HL-60 (cell line): ENCODE data around the gene MARCHF7.
"Not testable (repeated sequence)": the region's sequence is repeated elsewhere in the genome, so short reads cannot be mapped to it uniquely, and the experiment has no call there.

Source experiments
- DNase-seq, 2 experiments: peaks; one replicate each; pipeline ENCODE4 v3.0.0-alpha.2; 2010 to 2020; ENCODE audit warnings: low read depth in 1 of 2, low spot score in 1 of 2
- H3K27ac ChIP-seq: fragments of 250-450 bp; sonication (Bioruptor Pico); replicated peaks from 2 replicates; pipeline ENCODE4 v1.5.1; 2020; ENCODE audit warnings: mild to moderate bottlenecking, moderate library complexity
- H3K27me3 ChIP-seq: fragments of 250-450 bp; sonication (Bioruptor Pico); 2 replicates; pipeline ENCODE4 v1.5.1; 2021; ENCODE audit warnings: mild to moderate bottlenecking, moderate library complexity; ENCODE audit not compliant: insufficient read depth, poor library complexity, severe bottlenecking
- H3K4me3 ChIP-seq: replicated peaks from 2 replicates; pipeline ENCODE4 v1.5.1; 2011; ENCODE audit warnings: mild to moderate bottlenecking, control low read depth, low read length; ENCODE audit not compliant: insufficient read depth
- GABPA ChIP-seq: IDR thresholded peaks from 2 replicates; pipeline ENCODE4 v1.6.1; 2012; ENCODE audit warnings: low read depth
- POLR2AphosphoS5 ChIP-seq: IDR thresholded peaks from 2 replicates; pipeline ENCODE4 v1.6.1; 2012; ENCODE audit warnings: low read depth
- SPI1 ChIP-seq: IDR thresholded peaks from 2 replicates; pipeline ENCODE4 v1.6.1; 2012; ENCODE audit warnings: low read depth, mild to moderate bottlenecking, borderline replicate concordance
- TF ChIP-seq, protein P1 (sequence below): IDR thresholded peaks from 2 replicates; pipeline ENCODE4 v1.6.1; 2012; ENCODE audit warnings: low read depth; ENCODE audit not compliant: insufficient replicate concordance
- TF ChIP-seq, protein P2 (sequence below): IDR thresholded peaks from one replicate; pipeline ENCODE4 v1.5.1; 2011; ENCODE audit warnings: low read length, control low read depth, inconsistent platforms; ENCODE audit not compliant: insufficient read depth

The MARCHF7 gene

GRCh38 chr2:159713631-159714246 lies 1.4 kb downstream of the MARCHF7 start:
- no peaks in the 10 kb centered on the region for H3K27me3 ChIP-seq
- no peak for DNase-seq
- peak overlapping the region; percentile 97 for H3K27ac ChIP-seq
- TF ChIP-seq, protein P1, sequence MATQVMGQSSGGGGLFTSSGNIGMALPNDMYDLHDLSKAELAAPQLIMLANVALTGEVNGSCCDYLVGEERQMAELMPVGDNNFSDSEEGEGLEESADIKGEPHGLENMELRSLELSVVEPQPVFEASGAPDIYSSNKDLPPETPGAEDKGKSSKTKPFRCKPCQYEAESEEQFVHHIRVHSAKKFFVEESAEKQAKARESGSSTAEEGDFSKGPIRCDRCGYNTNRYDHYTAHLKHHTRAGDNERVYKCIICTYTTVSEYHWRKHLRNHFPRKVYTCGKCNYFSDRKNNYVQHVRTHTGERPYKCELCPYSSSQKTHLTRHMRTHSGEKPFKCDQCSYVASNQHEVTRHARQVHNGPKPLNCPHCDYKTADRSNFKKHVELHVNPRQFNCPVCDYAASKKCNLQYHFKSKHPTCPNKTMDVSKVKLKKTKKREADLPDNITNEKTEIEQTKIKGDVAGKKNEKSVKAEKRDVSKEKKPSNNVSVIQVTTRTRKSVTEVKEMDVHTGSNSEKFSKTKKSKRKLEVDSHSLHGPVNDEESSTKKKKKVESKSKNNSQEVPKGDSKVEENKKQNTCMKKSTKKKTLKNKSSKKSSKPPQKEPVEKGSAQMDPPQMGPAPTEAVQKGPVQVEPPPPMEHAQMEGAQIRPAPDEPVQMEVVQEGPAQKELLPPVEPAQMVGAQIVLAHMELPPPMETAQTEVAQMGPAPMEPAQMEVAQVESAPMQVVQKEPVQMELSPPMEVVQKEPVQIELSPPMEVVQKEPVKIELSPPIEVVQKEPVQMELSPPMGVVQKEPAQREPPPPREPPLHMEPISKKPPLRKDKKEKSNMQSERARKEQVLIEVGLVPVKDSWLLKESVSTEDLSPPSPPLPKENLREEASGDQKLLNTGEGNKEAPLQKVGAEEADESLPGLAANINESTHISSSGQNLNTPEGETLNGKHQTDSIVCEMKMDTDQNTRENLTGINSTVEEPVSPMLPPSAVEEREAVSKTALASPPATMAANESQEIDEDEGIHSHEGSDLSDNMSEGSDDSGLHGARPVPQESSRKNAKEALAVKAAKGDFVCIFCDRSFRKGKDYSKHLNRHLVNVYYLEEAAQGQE: no peak
- TF ChIP-seq, protein P2, sequence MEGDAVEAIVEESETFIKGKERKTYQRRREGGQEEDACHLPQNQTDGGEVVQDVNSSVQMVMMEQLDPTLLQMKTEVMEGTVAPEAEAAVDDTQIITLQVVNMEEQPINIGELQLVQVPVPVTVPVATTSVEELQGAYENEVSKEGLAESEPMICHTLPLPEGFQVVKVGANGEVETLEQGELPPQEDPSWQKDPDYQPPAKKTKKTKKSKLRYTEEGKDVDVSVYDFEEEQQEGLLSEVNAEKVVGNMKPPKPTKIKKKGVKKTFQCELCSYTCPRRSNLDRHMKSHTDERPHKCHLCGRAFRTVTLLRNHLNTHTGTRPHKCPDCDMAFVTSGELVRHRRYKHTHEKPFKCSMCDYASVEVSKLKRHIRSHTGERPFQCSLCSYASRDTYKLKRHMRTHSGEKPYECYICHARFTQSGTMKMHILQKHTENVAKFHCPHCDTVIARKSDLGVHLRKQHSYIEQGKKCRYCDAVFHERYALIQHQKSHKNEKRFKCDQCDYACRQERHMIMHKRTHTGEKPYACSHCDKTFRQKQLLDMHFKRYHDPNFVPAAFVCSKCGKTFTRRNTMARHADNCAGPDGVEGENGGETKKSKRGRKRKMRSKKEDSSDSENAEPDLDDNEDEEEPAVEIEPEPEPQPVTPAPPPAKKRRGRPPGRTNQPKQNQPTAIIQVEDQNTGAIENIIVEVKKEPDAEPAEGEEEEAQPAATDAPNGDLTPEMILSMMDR: no peak
- TF ChIP-seq POLR2AphosphoS5: no peak
- TF ChIP-seq GABPA: no peak
- no peak for TF ChIP-seq SPI1
- H3K4me3 ChIP-seq: peak overlapping the region; percentile 76

DNA sequence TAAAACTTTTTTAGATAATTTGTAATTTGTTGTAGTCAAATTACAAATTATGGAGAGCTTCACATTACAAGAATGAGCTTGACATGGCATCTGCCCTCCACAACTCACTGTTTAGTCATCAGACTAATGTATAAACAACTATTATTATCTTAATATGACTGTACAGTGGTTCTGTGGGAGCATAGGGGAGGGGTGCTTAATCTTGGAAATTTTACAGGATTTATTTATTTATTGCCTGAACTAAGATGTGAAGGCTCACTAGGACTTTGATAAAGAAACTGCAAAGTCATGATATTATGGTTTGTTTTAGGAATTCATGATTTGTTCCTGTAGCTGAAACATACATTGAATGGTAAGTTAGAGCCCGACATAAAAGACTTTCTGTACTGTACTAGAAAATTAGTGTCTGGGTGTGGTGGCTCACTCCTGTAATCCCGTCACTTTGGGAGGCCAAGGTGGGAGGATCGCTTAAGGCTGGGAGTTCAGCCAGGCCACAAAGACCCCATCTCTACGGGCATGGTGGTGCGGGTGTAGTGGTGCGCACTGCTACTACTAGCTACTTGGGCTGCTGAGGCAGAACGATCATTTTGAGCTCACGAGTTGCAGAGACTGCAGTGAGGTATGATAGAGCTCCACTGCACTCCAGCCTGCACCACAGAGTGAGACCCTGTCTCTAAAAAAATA lies 2.1 kb downstream of the MARCHF7 start:
- peak overlapping the region; percentile 76 for H3K4me3 ChIP-seq

DNA sequence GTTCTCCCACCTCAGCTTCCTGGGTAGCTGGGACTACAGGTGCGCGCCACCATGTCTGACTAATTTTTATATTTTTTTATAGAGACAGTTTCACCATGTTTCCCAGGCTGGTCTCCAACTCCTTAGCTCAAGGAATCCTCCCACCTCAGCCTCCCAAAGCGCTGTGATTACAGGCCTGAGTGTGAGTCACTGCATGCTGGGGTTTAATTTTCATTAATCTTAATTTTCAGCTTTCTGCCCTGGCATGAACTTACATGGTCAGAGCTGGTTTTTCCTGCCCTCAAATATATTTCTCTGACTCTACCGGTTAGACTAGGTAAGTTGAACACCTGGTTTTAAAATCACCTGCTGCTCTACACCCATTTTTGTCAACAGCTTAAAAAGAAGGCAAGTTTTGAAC lies 3.1 kb downstream of the MARCHF7 start:
- TF ChIP-seq POLR2AphosphoS5 (no peak), GABPA (no peak), SPI1 (no peak)
- TF ChIP-seq, protein P1: no peak
- TF ChIP-seq, protein P2: no peak
- Histone ChIP-seq H3K27ac (no peak overlapping the region), H3K27me3 (no peaks in the 10 kb centered on the region), H3K4me3 (no peak overlapping the region)
- no peak for DNase-seq

More for the DNA sequence above, 2.1 kb downstream of the MARCHF7 start:
- Histone ChIP-seq H3K27ac (no peak overlapping the region; the same call in 1 of the 2 replicates), H3K27me3 (no peaks in the 10 kb centered on the region)
- TF ChIP-seq GABPA: no peak
- TF ChIP-seq, protein P2: no peak
- TF ChIP-seq SPI1: no peak
- TF ChIP-seq, protein P1: no peak
- TF ChIP-seq POLR2AphosphoS5: no peak
- no peak for DNase-seq

GRCh38 chr2:159716409-159716808 lies 4.1 kb downstream of the MARCHF7 start:
- H3K27me3 ChIP-seq, H3K4me3 ChIP-seq, DNase-seq, H3K27ac ChIP-seq: not testable (repeated sequence)
